Calu3 (cell line): ENCODE data around the gene TBX18. TPM values are rescaled to one million over a fixed set of nuclear protein-coding genes. Genes with fewer than 3 reads are reported as not detected.

Experiments
- BruUV-seq: library from RNA; stranded (reverse); fragments of 400-500 nt; replicated peaks from 2 replicates; lab custom pipeline; 2021; lab: Mats Ljungman, UMichigan
- CTCF ChIA-PET: fragments of 300-600 bp; sonication (Branson Sonifier 250); formaldehyde crosslinking; loops from one replicate; lab custom pipeline; 2022; ENCODE audit warnings: antibody characterized with exemption; lab: Charles Lee
- DNase-seq: peaks from one replicate; pipeline ENCODE4 v3.0.0; 2022
- H3K27ac Mint-ChIP-seq: one replicate; pipeline ENCODE4 v1.8.0; 2022; ENCODE audit warnings: mixed read lengths; ENCODE audit not compliant: unreplicated experiment
- H3K27me3 Mint-ChIP-seq: one replicate; pipeline ENCODE4 v1.8.0; 2022; ENCODE audit warnings: mixed read lengths; ENCODE audit not compliant: unreplicated experiment
- H3K36me3 Mint-ChIP-seq: one replicate; pipeline ENCODE4 v1.8.0; 2022; ENCODE audit warnings: mild to moderate bottlenecking, moderate library complexity, mixed read lengths; ENCODE audit not compliant: insufficient read depth, unreplicated experiment
- H3K4me1 Mint-ChIP-seq: one replicate; pipeline ENCODE4 v1.8.0; 2022; ENCODE audit warnings: mild to moderate bottlenecking, low read depth, mixed read lengths; ENCODE audit not compliant: unreplicated experiment
- H3K4me3 Mint-ChIP-seq: one replicate; pipeline ENCODE4 v1.8.0; 2022; ENCODE audit warnings: mild to moderate bottlenecking, low read depth, moderate library complexity, mixed read lengths; ENCODE audit not compliant: unreplicated experiment
- H3K9me3 Mint-ChIP-seq: one replicate; pipeline ENCODE4 v1.8.0; 2022; ENCODE audit warnings: low read depth, mixed read lengths; ENCODE audit not compliant: unreplicated experiment
- CTCF ChIP-seq: fragments of 200-600 bp; IDR thresholded peaks from one replicate; pipeline ENCODE4 v1.8.0; 2022; ENCODE audit warnings: antibody characterized with exemption; ENCODE audit not compliant: unreplicated experiment
- intact Hi-C: fragments of 100-400 bp; cut with micrococcal nuclease; formaldehyde crosslinking; loops from one replicate; pipeline ENCODE4 v1.10.0; 2022; ENCODE audit not compliant: unreplicated experiment
- total RNA-seq: library from RNA; stranded (reverse); gene quantifications from 2 replicates; pipeline ENCODE4 v1.2.3, GENCODE V29; 2022

The TBX18 gene
- total RNA-seq, 1 experiment from 2014 or later = 48.5 TPM

GRCh38 chr6:84665401-84665800 lies 99.0 kb downstream of the TBX18 start:
- Mint-ChIP-seq H3K36me3 (no peaks in the 10 kb centered on the region), H3K4me1 (peaks cover 9% of the 10 kb centered on the region), H3K9me3 (peaks cover 3% of the 10 kb centered on the region), H3K4me3 (no peak overlapping the region), H3K27ac (no peak overlapping the region), H3K27me3 (no peaks in the 10 kb centered on the region)
- intact Hi-C loops = no loop called here
- no peak for DNase-seq
- BruUV-seq = no TSS peak
- TF ChIP-seq CTCF = no peak
- CTCF ChIA-PET = interaction anchor here (1.1 kb wide), 1 partner anchor 21 kb away, joined by 3 read pairs; no protein-coding TSS in a partner anchor

- Mint-ChIP-seq H3K36me3 (no peaks in the 10 kb centered on the region), H3K27me3 (no peaks in the 10 kb centered on the region), H3K27ac (no peak overlapping the region), H3K4me3 (no peak overlapping the region), H3K9me3 (peaks cover 3% of the 10 kb centered on the region), H3K4me1 (peaks cover 9% of the 10 kb centered on the region)
- intact Hi-C loops = no loop called here
- no peak for TF ChIP-seq CTCF
- no peak for DNase-seq
- no TSS peak for BruUV-seq
- CTCF ChIA-PET = interaction anchor here (1.6 kb wide), 1 partner anchor 20 kb away, joined by 4 read pairs; no protein-coding TSS in a partner anchor
Measured at GRCh38 chr6:84663866-84664265, 100.5 kb downstream of the TBX18 start.

- Mint-ChIP-seq H3K4me3 (no peak overlapping the region), H3K9me3 (no peaks in the 10 kb centered on the region), H3K36me3 (no peaks in the 10 kb centered on the region), H3K27me3 (no peaks in the 10 kb centered on the region), H3K4me1 (peaks cover 12% of the 10 kb centered on the region), H3K27ac (no peak overlapping the region)
- CTCF ChIA-PET = no interaction called here
- intact Hi-C loops = no loop called here
- no TSS peak for BruUV-seq
- DNase-seq = no peak
- no peak for TF ChIP-seq CTCF
Measured at GRCh38 chr6:84657486-84657885, 106.9 kb downstream of the TBX18 start.

- Mint-ChIP-seq H3K36me3 (no peaks in the 10 kb centered on the region), H3K27ac (no peak overlapping the region), H3K27me3 (no peaks in the 10 kb centered on the region), H3K4me1 (peaks cover 17% of the 10 kb centered on the region), H3K4me3 (no peak overlapping the region), H3K9me3 (no peaks in the 10 kb centered on the region)
- CTCF ChIA-PET = no interaction called here
- TF ChIP-seq CTCF = no peak
- DNase-seq = no peak
- intact Hi-C loops = no loop called here
- no TSS peak for BruUV-seq
Measured at GRCh38 chr6:84657025-84657424, 107.4 kb downstream of the TBX18 start.
